ENCODE results near the gene TMPRSS3. TPM values are rescaled to one million over a fixed set of nuclear protein-coding genes. Genes with fewer than 3 reads are reported as not detected.

TMPRSS3 gene
- polyA plus RNA-seq, 1 of the 3 experiments (the other 2 are of a cell fraction): not detected

DNA sequence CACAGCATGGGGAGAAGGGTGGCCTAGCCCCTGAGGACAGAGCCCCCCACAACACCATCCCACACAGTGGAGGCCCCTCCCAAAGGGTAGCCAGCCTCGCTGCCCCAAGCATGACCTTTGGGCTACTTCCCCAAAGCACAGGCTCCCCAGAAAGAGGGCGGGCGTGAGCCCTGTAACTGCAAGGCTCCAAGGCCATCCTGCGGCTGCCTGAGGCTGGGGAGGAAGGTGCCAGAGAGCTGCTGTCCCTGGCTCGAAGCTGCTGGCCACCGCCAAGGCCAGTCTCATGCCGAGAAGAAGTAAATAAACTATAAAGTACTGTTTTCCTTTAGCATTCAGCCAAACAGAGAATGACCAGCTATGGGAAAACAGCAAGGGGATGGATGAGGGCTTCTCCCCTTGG is 35.3 kb upstream of the TMPRSS3 start (continued):
- no peak for TF ChIP-seq ELF1 (IDR thresholded peaks at IDR 0.05)
- TF ChIP-seq SMC3 (IDR thresholded peaks at IDR 0.05; ENCODE audit: low read depth, low read length): no peak

DNA sequence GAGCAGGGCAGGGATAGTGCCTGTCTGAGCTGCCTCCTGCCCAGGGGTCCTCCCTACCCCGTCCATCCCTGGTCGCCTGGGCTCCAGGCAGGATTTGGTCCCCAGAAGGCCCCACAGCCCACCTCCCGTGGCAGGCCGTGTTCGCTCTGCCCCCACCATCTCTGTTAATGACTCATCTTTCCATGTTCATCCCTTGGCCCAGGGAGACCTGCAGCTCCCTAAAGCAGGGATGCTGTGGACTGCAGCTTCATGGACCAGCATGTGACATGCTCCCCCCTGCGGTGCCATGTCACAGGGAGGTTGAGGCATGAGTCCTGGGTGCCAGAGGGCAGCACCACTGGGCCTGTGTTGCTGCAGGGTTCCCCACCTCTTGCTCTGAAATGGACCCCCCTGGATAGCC is 34.7 kb upstream of the TMPRSS3 start:
- Histone ChIP-seq H3K9me2 (no peaks in the 10 kb centered on the region), H3K9me3 (peaks cover 5% of the 10 kb centered on the region; the same call in 1 of the 2 replicates), H3K36me3 (replicated peaks in 1 of 2; ENCODE audit: control insufficient read depth in 1 of 2, insufficient read depth in 2 of 2, low read length in 1 of 2) (no peaks in the 10 kb centered on the region), H3K4me2 (no peak overlapping the region), H2AFZ (ENCODE audit: low read depth) (no peak overlapping the region), H3K27ac (ENCODE audit: low read depth in 2 of 2, low read length in 1 of 2) (no peak overlapping the region), H3K9ac (no peak overlapping the region), H4K20me1 (ENCODE audit: insufficient read depth) (no peaks in the 10 kb centered on the region), H3K4me3 (ENCODE audit: low read depth in 2 of 2, low read length in 1 of 2) (no peak overlapping the region), H3K27me3 (ENCODE audit: insufficient read depth) (no peaks in the 10 kb centered on the region), H3K79me2 (ENCODE audit: insufficient read depth) (no peaks in the 10 kb centered on the region), H3K4me1 (ENCODE audit: control insufficient read depth in 1 of 2, insufficient read depth in 2 of 2, low read depth in 1 of 2, low read length in 1 of 2) (no peaks in the 10 kb centered on the region; a peak in 2 of 4 replicates), H3F3A (replicated peaks; ENCODE audit: insufficient read depth) (no peaks in the 10 kb centered on the region)
- CTCF ChIA-PET: interaction anchor here (0.7 to 1.5 kb wide), 4 partner anchors 29 to 285 kb away, joined by 3 to 5 read pairs (median 4); no protein-coding TSS in a partner anchor
- no peak for DNase-seq
- no peak for TF ChIP-seq TEAD4 (IDR thresholded peaks at IDR 0.05; ENCODE audit: borderline replicate concordance, insufficient read depth)
- TF ChIP-seq NRF1 (IDR thresholded peaks at IDR 0.05; ENCODE audit: low read depth, low read length): no peak
- no peak for TF ChIP-seq YY1 (IDR thresholded peaks at IDR 0.05; ENCODE audit: low read depth)
- WGBS (ENCODE audit: low lambda C conversion rate): 13% methylated on average over 2 of the region's 6 CpGs
- POLR2A ChIA-PET: no interaction called here

DNA sequence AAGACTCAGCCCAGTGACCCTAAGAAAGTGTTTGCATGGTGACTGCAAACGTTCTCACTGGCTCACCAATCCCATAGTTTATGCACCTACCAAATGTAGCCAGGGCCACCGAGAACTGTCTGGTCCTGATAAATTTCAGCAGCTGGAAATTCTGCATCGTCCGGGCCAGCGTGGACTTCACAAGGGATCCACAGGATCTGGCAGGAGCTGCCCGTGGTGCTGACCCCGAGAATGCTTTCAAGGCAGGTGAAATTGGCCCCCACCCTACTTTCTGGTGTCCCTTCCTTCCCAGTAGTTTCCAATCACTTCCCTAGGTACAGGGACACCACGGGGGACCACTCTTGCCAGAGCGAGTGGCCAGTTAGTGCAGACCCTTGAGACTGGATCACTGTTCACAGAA is 34.0 kb upstream of the TMPRSS3 start:
- TF ChIP-seq RXRA (IDR thresholded peaks at IDR 0.05; ENCODE audit: borderline replicate concordance, low read depth) (no peak), FOXJ3 (CRISPR knock-in tag; IDR thresholded peaks at IDR 0.05) (no peak), SIN3A (IDR thresholded peaks at IDR 0.05; ENCODE audit: borderline replicate concordance, low read depth, low read length) (no peak), TEAD4 (IDR thresholded peaks at IDR 0.05; ENCODE audit: borderline replicate concordance, insufficient read depth) (no peak), CHD2 (IDR thresholded peaks at IDR 0.05; ENCODE audit: low read length, partially characterized antibody) (no peak), FOSL2 (IDR thresholded peaks at IDR 0.05; ENCODE audit: borderline replicate concordance, low read depth) (no peak), POLR2AphosphoS5 (IDR thresholded peaks at IDR 0.05; ENCODE audit: low read depth, low read length) (no peak), EZH2phosphoT487 (IDR thresholded peaks at IDR 0.05; ENCODE audit: borderline replicate concordance, low read depth) (no peak), EP300 (IDR thresholded peaks at IDR 0.05; ENCODE audit: borderline replicate concordance in 1 of 2, low read depth in 1 of 2, low read length in 1 of 2) (no peak), GATA2 (CRISPR knock-in tag; IDR thresholded peaks at IDR 0.05) (no peak), FOXM1 (IDR thresholded peaks at IDR 0.05; ENCODE audit: low read depth) (no peak), RCOR1 (IDR thresholded peaks at IDR 0.05; ENCODE audit: low read length) (no peak), RFX5 (IDR thresholded peaks at IDR 0.05; ENCODE audit: low read length) (no peak), MXI1 (IDR thresholded peaks at IDR 0.05; ENCODE audit: low read depth, low read length) (no peak), ELF1 (IDR thresholded peaks at IDR 0.05) (no peak), YY1 (IDR thresholded peaks at IDR 0.05; ENCODE audit: low read depth) (no peak), JUND (IDR thresholded peaks at IDR 0.05) (no peak), NFIC (IDR thresholded peaks at IDR 0.05; ENCODE audit: borderline replicate concordance) (no peak)
- TF ChIP-seq, protein P1, sequence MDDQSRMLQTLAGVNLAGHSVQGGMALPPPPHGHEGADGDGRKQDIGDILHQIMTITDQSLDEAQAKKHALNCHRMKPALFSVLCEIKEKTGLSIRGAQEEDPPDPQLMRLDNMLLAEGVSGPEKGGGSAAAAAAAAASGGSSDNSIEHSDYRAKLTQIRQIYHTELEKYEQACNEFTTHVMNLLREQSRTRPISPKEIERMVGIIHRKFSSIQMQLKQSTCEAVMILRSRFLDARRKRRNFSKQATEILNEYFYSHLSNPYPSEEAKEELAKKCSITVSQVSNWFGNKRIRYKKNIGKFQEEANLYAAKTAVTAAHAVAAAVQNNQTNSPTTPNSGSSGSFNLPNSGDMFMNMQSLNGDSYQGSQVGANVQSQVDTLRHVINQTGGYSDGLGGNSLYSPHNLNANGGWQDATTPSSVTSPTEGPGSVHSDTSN (IDR thresholded peaks at IDR 0.05): no peak
- TF ChIP-seq, protein P2, sequence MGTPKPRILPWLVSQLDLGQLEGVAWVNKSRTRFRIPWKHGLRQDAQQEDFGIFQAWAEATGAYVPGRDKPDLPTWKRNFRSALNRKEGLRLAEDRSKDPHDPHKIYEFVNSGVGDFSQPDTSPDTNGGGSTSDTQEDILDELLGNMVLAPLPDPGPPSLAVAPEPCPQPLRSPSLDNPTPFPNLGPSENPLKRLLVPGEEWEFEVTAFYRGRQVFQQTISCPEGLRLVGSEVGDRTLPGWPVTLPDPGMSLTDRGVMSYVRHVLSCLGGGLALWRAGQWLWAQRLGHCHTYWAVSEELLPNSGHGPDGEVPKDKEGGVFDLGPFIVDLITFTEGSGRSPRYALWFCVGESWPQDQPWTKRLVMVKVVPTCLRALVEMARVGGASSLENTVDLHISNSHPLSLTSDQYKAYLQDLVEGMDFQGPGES (IDR thresholded peaks at IDR 0.05; ENCODE audit: low read depth, low read length): no peak
- Histone ChIP-seq H3K9me2 (no peaks in the 10 kb centered on the region), H2AFZ (ENCODE audit: low read depth) (no peak overlapping the region), H3K27me3 (ENCODE audit: insufficient read depth) (no peaks in the 10 kb centered on the region), H3K4me3 (ENCODE audit: low read depth in 2 of 2, low read length in 1 of 2) (no peak overlapping the region), H4K20me1 (ENCODE audit: insufficient read depth) (no peaks in the 10 kb centered on the region), H3K4me1 (ENCODE audit: control insufficient read depth in 1 of 2, insufficient read depth in 2 of 2, low read depth in 1 of 2, low read length in 1 of 2) (no peaks in the 10 kb centered on the region; a peak in 2 of 4 replicates), H3K9me3 (peaks cover 5% of the 10 kb centered on the region; the same call in 1 of the 2 replicates), H3K4me2 (no peak overlapping the region), H3K27ac (ENCODE audit: low read depth in 2 of 2, low read length in 1 of 2) (no peak overlapping the region), H3K79me2 (ENCODE audit: insufficient read depth) (no peaks in the 10 kb centered on the region), H3K9ac (no peak overlapping the region), H3F3A (replicated peaks; ENCODE audit: insufficient read depth) (no peaks in the 10 kb centered on the region), H3K36me3 (replicated peaks in 1 of 2; ENCODE audit: control insufficient read depth in 1 of 2, insufficient read depth in 2 of 2, low read length in 1 of 2) (no peaks in the 10 kb centered on the region)
- ChIA-PET CTCF (interaction anchor here (0.7 to 1.5 kb wide), 3 partner anchors 30 to 285 kb away, joined by 3 to 4 read pairs (median 3); no protein-coding TSS in a partner anchor), POLR2A (no interaction called here)
- 40% methylated on average over 8 of the region's 9 CpGs for WGBS (ENCODE audit: low lambda C conversion rate)
- DNase-seq: no peak
